Central memory CD4-positive, alpha-beta T cell (primary cell): Measurements from ENCODE around the gene EML4.

Source experiments
- DNase-seq: peaks from one replicate; pipeline ENCODE4 v3.0.0; 2022

The EML4 gene

GRCh38 chr2:42197792-42198191 lies 28.6 kb downstream of the EML4 start:
- no peak for DNase-seq

- no peak for DNase-seq
Measured at GRCh38 chr2:42198466-42198865, 29.3 kb downstream of the EML4 start.

GRCh38 chr2:42199002-42199401 lies 29.8 kb downstream of the EML4 start:
- DNase-seq = no peak

- DNase-seq = no peak
Measured at GRCh38 chr2:42199626-42200025, 30.5 kb downstream of the EML4 start.

GRCh38 chr2:42200926-42201855 lies 32.0 kb downstream of the EML4 start:
- DNase-seq = no peak

- no peak for DNase-seq
Measured at GRCh38 chr2:42202634-42203008, 33.5 kb downstream of the EML4 start.

- no peak for DNase-seq
Measured at GRCh38 chr2:42203792-42204191, 34.6 kb downstream of the EML4 start.

- DNase-seq = no peak
Measured at GRCh38 chr2:42205337-42205736, 36.2 kb downstream of the EML4 start.

GRCh38 chr2:42207826-42208225 lies 38.7 kb downstream of the EML4 start:
- DNase-seq = no peak

- no peak for DNase-seq
Measured at GRCh38 chr2:42210203-42210602, 41.0 kb downstream of the EML4 start.

- DNase-seq = no peak
Measured at GRCh38 chr2:42211291-42211690, 42.1 kb downstream of the EML4 start.

GRCh38 chr2:42214669-42215068 lies 45.5 kb downstream of the EML4 start:
- DNase-seq = no peak

- no peak for DNase-seq
Measured at GRCh38 chr2:42216694-42217093, 47.5 kb downstream of the EML4 start.

- DNase-seq = no peak
Measured at GRCh38 chr2:42217307-42217706, 48.2 kb downstream of the EML4 start.

- DNase-seq = no peak
Measured at GRCh38 chr2:42217914-42218313, 48.8 kb downstream of the EML4 start.

GRCh38 chr2:42218712-42219111 lies 49.6 kb downstream of the EML4 start:
- no peak for DNase-seq

GRCh38 chr2:42219160-42219559 lies 50.0 kb downstream of the EML4 start:
- DNase-seq = no peak

GRCh38 chr2:42220566-42220965 lies 51.4 kb downstream of the EML4 start:
- DNase-seq = no peak

GRCh38 chr2:42223067-42223854 lies 54.1 kb downstream of the EML4 start:
- DNase-seq = no peak

GRCh38 chr2:42223855-42224268 lies 54.7 kb downstream of the EML4 start:
- no peak for DNase-seq

GRCh38 chr2:42224422-42225067 lies 55.4 kb downstream of the EML4 start:
- no peak for DNase-seq

GRCh38 chr2:42225573-42225972 lies 56.4 kb downstream of the EML4 start:
- DNase-seq = no peak

- no peak for DNase-seq
Measured at GRCh38 chr2:42227491-42227890, 58.3 kb downstream of the EML4 start.
